GM21390 (cell line): ENCODE measurements around the gene HOXB3.

ENCODE experiments used
- ATAC-seq: cut with Tn5 transposase; IDR thresholded peaks from one replicate; pipeline ENCODE4 v1.9.1; 2021; ENCODE audit not compliant: unreplicated experiment

HOXB3 gene

GRCh38 chr17:48571024-48571818, 18.8 kb downstream of the HOXB3 start:
- ATAC-seq = no peak

- no peak for ATAC-seq
These were observed 19.6 kb downstream of the HOXB3 start for GRCh38 chr17:48570325-48571023.

GRCh38 chr17:48569674-48570324, 20.2 kb downstream of the HOXB3 start:
- no peak for ATAC-seq

GRCh38 chr17:48569240-48569582, 20.8 kb downstream of the HOXB3 start:
- ATAC-seq = no peak

- no peak for ATAC-seq
These were observed 21.4 kb downstream of the HOXB3 start for GRCh38 chr17:48568499-48569239.

GRCh38 chr17:48567646-48568354, 22.2 kb downstream of the HOXB3 start:
- no peak for ATAC-seq

GRCh38 chr17:48567209-48567608, 22.8 kb downstream of the HOXB3 start:
- no peak for ATAC-seq

- no peak for ATAC-seq
These were observed 23.3 kb downstream of the HOXB3 start for GRCh38 chr17:48566717-48567116.

- no peak for ATAC-seq
These were observed 23.9 kb downstream of the HOXB3 start for GRCh38 chr17:48565925-48566710.

- ATAC-seq = no peak
These were observed 25.0 kb downstream of the HOXB3 start for GRCh38 chr17:48565022-48565554.

GRCh38 chr17:48564188-48565021, 25.6 kb downstream of the HOXB3 start:
- no peak for ATAC-seq

- ATAC-seq = no peak
These were observed 26.2 kb downstream of the HOXB3 start for GRCh38 chr17:48563867-48564187.

- ATAC-seq = no peak
These were observed 26.6 kb downstream of the HOXB3 start for GRCh38 chr17:48563385-48563838.

GRCh38 chr17:48562934-48563333, 27.1 kb downstream of the HOXB3 start:
- ATAC-seq = no peak

GRCh38 chr17:48561884-48562810, 27.9 kb downstream of the HOXB3 start:
- ATAC-seq = no peak

- ATAC-seq = no peak
These were observed 29.9 kb downstream of the HOXB3 start for GRCh38 chr17:48559840-48560817.
